Keratinocyte (primary cell): ENCODE results near the gene DPP10.

ENCODE experiments used
- CTCF ChIP-seq, 3 experiments: IDR thresholded peaks in 1 of 3; conservative IDR thresholded peaks in 1 of 3; optimal IDR thresholded peaks in 1 of 3; 2 replicates in 2 of 3; 3 replicates in 1 of 3; pipeline versions ENCODE3 to v1.5.1; 2011; ENCODE audit warnings: low read length in 3 of 3, mild to moderate bottlenecking in 3 of 3, moderate library complexity in 2 of 3, control low read depth in 1 of 3, inconsistent platforms in 1 of 3; ENCODE audit not compliant: insufficient read depth in 2 of 3; ENCODE audit errors: extremely low read depth in 1 of 3
- EZH2 ChIP-seq: IDR thresholded peaks from one replicate; pipeline ENCODE4 v1.6.1; 2012; ENCODE audit warnings: inconsistent platforms, mild to moderate bottlenecking, low read length, moderate library complexity

GRCh38 chr2:114542695-114543094 is 100.3 kb downstream of the DPP10 start:
- TF ChIP-seq CTCF (optimal IDR thresholded peaks at IDR 0.05 in 1 of 3, IDR thresholded peaks at IDR 0.05 in 1 of 3, conservative IDR thresholded peaks at IDR 0.05 in 1 of 3; ENCODE audit: extremely low read depth in 1 of 3, insufficient read depth in 2 of 3, low read length in 3 of 3) (no peak), EZH2 (no peak)
